Peyer's patch (tissue), 4 donors: ENCODE data around the gene RHBDL1. TPM values are rescaled to one million over a fixed set of nuclear protein-coding genes. Genes with fewer than 3 reads are reported as not detected.
A peak's percentile ranks its signal among the peaks of the same experiment; 100 is the strongest.

Experiments
- DNase-seq, 3 donors: peaks; one replicate each; pipeline ENCODE4 v3.0.0-alpha.2; 2017 to 2019
- H3K27ac ChIP-seq, 4 donors: fragments of 200-600 bp; sonication (generic); one replicate each; pipeline ENCODE4 v1.5.1; 2016 to 2019
- H3K27me3 ChIP-seq, 2 donors: fragments of 200-600 bp; sonication (generic); one replicate each; pipeline ENCODE4 v1.5.1; 2019
- H3K36me3 ChIP-seq, 3 donors: fragments of 200-600 bp; sonication (generic); one replicate each; pipeline ENCODE4 v1.5.1; 2016 to 2019
- H3K4me1 ChIP-seq, 4 donors: fragments of 200-600 bp; sonication (generic); one replicate each; pipeline ENCODE4 v1.5.1; 2016 to 2019
- H3K4me3 ChIP-seq, 4 donors: fragments of 200-600 bp; sonication (generic); 1 replicate in 3 of 4; 2 replicates in 1 of 4; pipeline ENCODE4 v1.5.1; 2016 to 2019; ENCODE audit warnings: mild to moderate bottlenecking in 1 of 4
- H3K9me3 ChIP-seq, 4 donors: fragments of 200-600 bp; sonication (generic); one replicate each; pipeline ENCODE4 v1.5.1; 2016 to 2019; ENCODE audit warnings: mild to moderate bottlenecking in 1 of 4
- POLR2A ChIP-seq, 2 donors: fragments of 450-650 bp; IDR thresholded peaks; one replicate each; pipeline ENCODE4 v1.5.1; 2017; ENCODE audit warnings: antibody characterized with exemption in 2 of 2, mild to moderate bottlenecking in 2 of 2, moderate library complexity in 2 of 2
- total RNA-seq, 4 donors: library from RNA; depleted of rRNA; stranded (reverse); fragments of >200 nt; gene quantifications; one replicate each; pipeline ENCODE4 v1.1.0, GENCODE V29; 2016
- TF ChIP-seq, protein P1 (sequence below), 6 experiments: fragments of 450-650 bp in 4 of 6; fragments of 200-600 bp in 2 of 6; sonication (generic) in 1 of 6; IDR thresholded peaks; one replicate each; pipeline ENCODE4 v1.5.1; 2017 to 2019; ENCODE audit warnings: antibody characterized with exemption in 6 of 6, mild to moderate bottlenecking in 3 of 6, moderate library complexity in 1 of 6

Gene RHBDL1
- total RNA-seq, 4 donors from 2014 or later, result 4.1 to 13.6 (median 9.9) TPM

DNA sequence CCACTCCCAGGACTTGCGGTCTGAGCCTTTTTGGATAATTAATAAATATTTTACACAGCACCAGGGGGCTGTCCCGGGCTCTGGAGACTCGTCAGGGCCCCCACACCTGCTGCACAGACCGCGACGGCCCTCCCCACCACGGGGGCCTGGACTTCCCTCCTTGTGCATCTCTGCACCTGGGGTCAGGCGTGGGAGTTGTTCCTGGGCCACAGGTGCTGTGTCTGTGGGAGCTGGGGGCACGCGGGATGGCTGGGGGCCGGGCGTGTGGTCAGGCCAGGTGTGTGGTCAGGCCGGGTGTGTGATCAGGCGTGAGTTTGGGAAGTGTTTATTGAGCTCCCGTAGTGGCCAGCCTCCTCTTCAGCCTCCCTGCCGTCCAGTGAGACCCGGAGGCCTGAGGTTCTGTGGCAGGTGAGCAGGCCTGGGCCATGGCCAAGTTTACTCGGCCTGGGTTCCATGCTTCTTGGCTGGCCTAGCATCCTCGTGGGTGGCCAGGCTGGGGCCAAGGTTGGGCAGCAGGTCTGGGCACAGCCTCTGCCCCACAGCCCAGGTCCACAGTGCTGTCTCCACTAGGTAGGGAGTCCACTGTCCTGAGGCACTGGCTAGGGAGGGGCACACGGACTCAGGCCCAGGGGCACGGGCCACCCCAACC lies 2.9 kb downstream of the RHBDL1 start:
- Histone ChIP-seq H3K9me3 (no peaks in the 10 kb centered on the region), H3K4me3 (no peak overlapping the region), H3K27me3 (no peaks in the 10 kb centered on the region), H3K36me3 (peaks cover 0 to 30% (median 0%) of the 10 kb centered on the region in 3 donors), H3K4me1 (peaks cover 13 to 61% (median 38%) of the 10 kb centered on the region in 4 donors), H3K27ac (peak overlapping the region in 3 of 4 donors; percentile 27 to 97 (median 93))
- TF ChIP-seq, protein P1, sequence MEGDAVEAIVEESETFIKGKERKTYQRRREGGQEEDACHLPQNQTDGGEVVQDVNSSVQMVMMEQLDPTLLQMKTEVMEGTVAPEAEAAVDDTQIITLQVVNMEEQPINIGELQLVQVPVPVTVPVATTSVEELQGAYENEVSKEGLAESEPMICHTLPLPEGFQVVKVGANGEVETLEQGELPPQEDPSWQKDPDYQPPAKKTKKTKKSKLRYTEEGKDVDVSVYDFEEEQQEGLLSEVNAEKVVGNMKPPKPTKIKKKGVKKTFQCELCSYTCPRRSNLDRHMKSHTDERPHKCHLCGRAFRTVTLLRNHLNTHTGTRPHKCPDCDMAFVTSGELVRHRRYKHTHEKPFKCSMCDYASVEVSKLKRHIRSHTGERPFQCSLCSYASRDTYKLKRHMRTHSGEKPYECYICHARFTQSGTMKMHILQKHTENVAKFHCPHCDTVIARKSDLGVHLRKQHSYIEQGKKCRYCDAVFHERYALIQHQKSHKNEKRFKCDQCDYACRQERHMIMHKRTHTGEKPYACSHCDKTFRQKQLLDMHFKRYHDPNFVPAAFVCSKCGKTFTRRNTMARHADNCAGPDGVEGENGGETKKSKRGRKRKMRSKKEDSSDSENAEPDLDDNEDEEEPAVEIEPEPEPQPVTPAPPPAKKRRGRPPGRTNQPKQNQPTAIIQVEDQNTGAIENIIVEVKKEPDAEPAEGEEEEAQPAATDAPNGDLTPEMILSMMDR (IDR thresholded peaks at IDR 0.05), result no peak
- TF ChIP-seq POLR2A (IDR thresholded peaks at IDR 0.05), result no peak
- peak in 2 of 3 donors; percentile 69 to 72 for DNase-seq

DNA sequence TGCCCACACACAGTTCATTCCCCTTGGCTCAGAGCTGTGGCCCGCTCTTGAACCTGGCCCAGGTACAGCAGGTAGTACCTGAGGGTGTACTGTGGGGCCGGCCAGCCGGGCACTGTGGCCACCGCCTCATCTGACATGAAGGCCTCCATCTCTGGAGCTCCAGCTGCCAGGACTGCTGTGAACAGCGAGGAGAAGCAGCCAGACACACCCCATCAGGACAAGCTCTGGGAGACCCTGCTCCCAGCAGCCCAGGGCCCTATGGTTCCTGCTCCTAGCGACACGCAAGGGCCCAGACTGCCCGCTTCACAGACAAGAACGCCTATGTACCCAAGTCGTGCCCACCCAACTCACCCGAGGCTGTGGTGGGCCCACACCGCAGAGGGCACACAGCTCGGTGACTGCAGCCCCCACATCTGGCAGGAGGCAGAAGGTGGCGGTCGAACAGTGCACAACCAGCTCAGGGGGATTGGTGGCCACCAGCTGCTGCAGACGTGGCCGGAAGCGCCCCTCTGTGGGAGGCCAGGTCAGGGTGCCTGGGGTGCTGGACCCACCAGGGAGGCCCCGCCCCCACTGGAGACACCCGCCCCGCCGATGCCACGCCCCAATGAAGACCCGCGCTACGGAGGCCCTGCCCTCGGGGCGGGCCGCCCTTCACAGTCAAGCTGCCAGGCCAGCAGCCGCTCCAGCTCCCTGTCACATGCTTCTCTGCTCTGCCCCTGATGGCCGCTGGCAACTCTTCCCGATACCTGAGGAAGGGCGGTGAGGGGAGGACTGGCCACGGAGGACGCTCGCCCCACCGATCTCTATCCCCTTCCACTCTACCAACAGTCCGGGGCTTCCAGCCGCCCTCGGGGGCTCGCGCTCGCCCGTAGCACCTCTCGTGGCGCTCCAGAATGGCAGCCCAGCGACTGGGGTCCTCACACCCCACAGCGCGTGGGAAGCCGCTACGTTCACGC lies 3.7 kb downstream of the RHBDL1 start:
- DNase-seq, result peak in 2 of 3 donors; percentile 65 to 79
- Histone ChIP-seq H3K27me3 (no peaks in the 10 kb centered on the region), H3K4me3 (peak overlapping the region; percentile 73 to 98 (median 94)), H3K27ac (peak overlapping the region; percentile 91 to 97 (median 94)), H3K9me3 (no peaks in the 10 kb centered on the region), H3K36me3 (peaks cover 0 to 25% (median 0%) of the 10 kb centered on the region in 3 donors), H3K4me1 (peaks cover 13 to 66% (median 42%) of the 10 kb centered on the region in 4 donors)
- TF ChIP-seq POLR2A (IDR thresholded peaks at IDR 0.05), result no peak
- TF ChIP-seq, protein P1 (IDR thresholded peaks at IDR 0.05), result no peak

DNA sequence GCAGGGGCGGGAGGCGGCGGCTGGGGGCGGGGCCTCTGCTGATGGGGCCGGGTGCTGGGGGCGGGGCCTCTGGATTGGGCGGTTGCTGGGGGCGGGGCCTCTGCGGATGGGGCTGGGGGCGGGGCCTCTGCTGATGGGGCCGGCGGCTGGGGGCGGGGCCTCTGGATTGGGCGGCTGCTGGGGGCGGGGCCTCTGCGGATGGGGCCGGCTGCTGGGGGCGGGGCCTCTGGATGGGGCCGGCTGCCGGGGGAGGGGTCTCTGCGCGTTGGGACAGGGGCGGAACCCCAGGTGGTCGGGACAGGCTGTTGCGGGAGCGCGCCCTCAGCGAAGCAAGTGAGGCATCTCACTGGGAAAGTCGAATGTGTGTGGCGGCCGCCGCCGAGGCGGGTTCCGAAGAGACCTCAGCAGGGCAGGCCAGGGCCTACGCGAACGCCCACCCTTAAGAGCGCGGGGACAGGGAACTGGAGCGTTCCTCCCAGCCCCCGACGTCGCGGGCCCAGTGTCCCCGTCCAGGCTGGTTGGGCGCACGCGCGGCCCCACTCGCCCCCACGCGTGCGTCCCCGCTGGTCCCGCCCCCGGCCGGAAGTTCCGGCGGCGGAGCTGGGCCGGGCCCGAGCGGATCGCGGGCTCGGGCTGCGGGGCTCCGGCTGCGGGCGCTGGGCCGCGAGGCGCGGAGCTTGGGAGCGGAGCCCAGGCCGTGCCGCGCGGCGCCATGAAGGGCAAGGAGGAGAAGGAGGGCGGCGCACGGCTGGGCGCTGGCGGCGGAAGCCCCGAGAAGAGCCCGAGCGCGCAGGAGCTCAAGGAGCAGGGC lies 4.5 kb downstream of the RHBDL1 start, which contains the start of gene STUB1:
TSS of gene STUB1 (plus strand) at position 597 of the 811 bp plus-strand sequence. CDS start at position 713, 116 bp downstream.
- Histone ChIP-seq H3K4me1 (peaks cover 13 to 65% (median 46%) of the 10 kb centered on the region in 4 donors), H3K27me3 (no peaks in the 10 kb centered on the region), H3K27ac (peak within 1 kb of the TSS; percentile 91 to 97 (median 94)), H3K36me3 (peaks cover 0 to 22% (median 0%) of the 10 kb centered on the region in 3 donors), H3K9me3 (no peaks in the 10 kb centered on the region), H3K4me3 (peak within 1 kb of the TSS; percentile 73 to 98 (median 94))
- peak; percentile 47 to 89 for TF ChIP-seq POLR2A (IDR thresholded peaks at IDR 0.05)
- TF ChIP-seq, protein P1 (IDR thresholded peaks at IDR 0.05), result no peak
- peak; percentile 90 to 97 (median 94) for DNase-seq

DNA sequence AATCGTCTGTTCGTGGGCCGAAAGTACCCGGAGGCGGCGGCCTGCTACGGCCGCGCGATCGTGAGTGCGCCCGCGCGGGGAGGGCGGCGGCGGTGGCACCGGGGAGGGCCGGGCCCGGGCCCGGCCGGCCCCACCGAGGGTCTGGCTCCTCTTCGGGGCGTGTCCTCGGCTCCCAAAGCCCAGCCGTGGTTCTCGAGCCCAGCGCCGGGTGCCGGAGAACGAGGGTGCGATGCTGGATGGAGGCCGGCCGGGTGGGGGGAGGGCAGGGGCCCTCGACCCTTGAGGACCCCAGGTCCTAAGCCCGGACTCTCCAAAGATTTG lies 5.1 kb downstream of the RHBDL1 start:
- TF ChIP-seq, protein P1 (IDR thresholded peaks at IDR 0.05), result no peak
- TF ChIP-seq POLR2A (IDR thresholded peaks at IDR 0.05), result no peak
- Histone ChIP-seq H3K9me3 (no peaks in the 10 kb centered on the region), H3K4me1 (peaks cover 12 to 64% (median 43%) of the 10 kb centered on the region in 4 donors), H3K27me3 (no peaks in the 10 kb centered on the region), H3K4me3 (peak overlapping the region; percentile 73 to 98 (median 94)), H3K27ac (peak overlapping the region; percentile 91 to 97 (median 94)), H3K36me3 (peaks cover 0 to 22% (median 0%) of the 10 kb centered on the region in 3 donors)
- no peak for DNase-seq
